ENCODE results near the gene TDRD5.

TDRD5 gene

GRCh38 chr1:179591592-179592580 is at the start of gene TDRD5:
TDRD5 (plus strand) TSS chr1:179591832; CDS start chr1:179592616, 784 bp downstream.
- no peak for DNase-seq

GRCh38 chr1:179545321-179545720 is 46.3 kb upstream of the TDRD5 start:
- DNase-seq: no peak

- no peak for DNase-seq
Measured at GRCh38 chr1:179547021-179547535, 44.6 kb upstream of the TDRD5 start.

- no peak for DNase-seq
Measured at GRCh38 chr1:179548666-179549367, 42.8 kb upstream of the TDRD5 start.

- DNase-seq: no peak
Measured at GRCh38 chr1:179549368-179549700, 42.3 kb upstream of the TDRD5 start.

- no peak for DNase-seq
Measured at GRCh38 chr1:179550746-179551682, 40.6 kb upstream of the TDRD5 start.

GRCh38 chr1:179554427-179554826 is 37.2 kb upstream of the TDRD5 start:
- no peak for DNase-seq

GRCh38 chr1:179558078-179558477 is 33.6 kb upstream of the TDRD5 start:
- DNase-seq: no peak

- no peak for DNase-seq
Measured at GRCh38 chr1:179575497-179576314, 15.9 kb upstream of the TDRD5 start, which contains the start of gene NPHS2. NPHS2 (minus strand) TSS chr1:179575948; CDS start chr1:179575864, 84 bp downstream.

GRCh38 chr1:179576509-179576908 is 15.1 kb upstream of the TDRD5 start:
- DNase-seq: no peak

- DNase-seq: no peak
Measured at GRCh38 chr1:179583771-179584320, 7.8 kb upstream of the TDRD5 start.

GRCh38 chr1:179586107-179586823 is 5.4 kb upstream of the TDRD5 start:
- no peak for DNase-seq

GRCh38 chr1:179587336-179587735 is 4.3 kb upstream of the TDRD5 start:
- DNase-seq: no peak

- no peak for DNase-seq
Measured at GRCh38 chr1:179588425-179589024, 3.1 kb upstream of the TDRD5 start.

GRCh38 chr1:179589509-179589908 is 2.1 kb upstream of the TDRD5 start:
- DNase-seq: no peak

- DNase-seq: no peak
Measured at GRCh38 chr1:179590671-179591070, 961 bp upstream of the TDRD5 start.

GRCh38 chr1:179591253-179591591 is 410 bp upstream of the TDRD5 start:
- DNase-seq: no peak

- DNase-seq: no peak
Measured at GRCh38 chr1:179598631-179599030, 7.0 kb downstream of the TDRD5 start.

GRCh38 chr1:179599623-179600249 is 8.1 kb downstream of the TDRD5 start:
- DNase-seq: no peak

GRCh38 chr1:179601093-179601492 is 9.5 kb downstream of the TDRD5 start:
- no peak for DNase-seq

Measured in NK-92 treated with Interleukin-12 subunit alpha and Interleukin-12 subunit beta, amount 100 ng/mL, for 24 hours (cell line).